ENCODE results near the gene FAM72B.
"Not testable (repeated sequence)": the region's sequence is repeated elsewhere in the genome, so short reads cannot be mapped to it uniquely, and the experiment has no call there.

FAM72B gene

GRCh38 chr1:121148489-121149190 lies 35.5 kb downstream of the FAM72B start:
- DNase-seq: not testable (repeated sequence)

DNA sequence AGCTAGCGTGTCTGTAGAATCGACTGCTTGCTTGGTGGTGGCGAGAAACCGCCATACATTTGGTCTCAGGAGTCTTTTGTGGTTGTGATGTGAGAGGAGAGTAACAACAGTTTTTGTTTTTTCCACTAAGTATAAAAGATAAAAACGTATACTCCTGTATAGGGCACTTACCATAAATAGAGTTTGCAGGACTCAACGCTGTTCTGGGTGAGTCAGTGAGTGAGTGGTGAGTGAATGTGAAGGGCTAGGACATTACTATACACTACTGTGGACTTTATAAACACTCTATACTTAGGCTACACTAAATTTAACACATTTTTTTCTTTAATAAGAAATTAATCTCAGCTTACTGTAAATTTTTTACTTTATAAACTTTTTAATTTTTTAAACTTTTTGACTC lies 43.7 kb downstream of the FAM72B start:
- not testable (repeated sequence) for DNase-seq

GRCh38 chr1:121131494-121131893 lies 52.6 kb downstream of the FAM72B start:
- not testable (repeated sequence) for DNase-seq

GRCh38 chr1:121118480-121118824 lies 65.7 kb downstream of the FAM72B start:
- not testable (repeated sequence) for DNase-seq

Data from left hindlimb (tissue), 1 donor.